ENCODE results near the gene NFIA.

NFIA gene

GRCh38 chr1:61419196-61419595, 336.8 kb downstream of the NFIA start:
- Histone ChIP-seq H3K27me3 (ENCODE audit: insufficient read depth, poor library complexity, severe bottlenecking) (no peaks in the 10 kb centered on the region), H3K4me1 (ENCODE audit: insufficient read depth, poor library complexity, severe bottlenecking) (peaks cover 10% of the 10 kb centered on the region), H3K36me3 (ENCODE audit: low read depth) (peaks cover 5% of the 10 kb centered on the region; the same call in 1 of the 2 replicates), H3K9me3 (ENCODE audit: severe bottlenecking) (no peaks in the 10 kb centered on the region), H3K27ac (ENCODE audit: poor library complexity, severe bottlenecking) (no peak overlapping the region), H3K4me3 (ENCODE audit: severe bottlenecking) (no peak overlapping the region)
- ATAC-seq (ENCODE audit: low read depth) (no peak), DNase-seq (ENCODE audit: low spot score) (no peak)
- no peak for TF ChIP-seq CTCF (IDR thresholded peaks at IDR 0.05; ENCODE audit: poor library complexity, severe bottlenecking)

- ATAC-seq (ENCODE audit: low read depth): no peak
Measured at GRCh38 chr1:61419657-61420056, 337.3 kb downstream of the NFIA start.

GRCh38 chr1:61420243-61420642, 337.9 kb downstream of the NFIA start:
- Histone ChIP-seq H3K27me3 (ENCODE audit: insufficient read depth, poor library complexity, severe bottlenecking) (no peaks in the 10 kb centered on the region), H3K4me3 (ENCODE audit: severe bottlenecking) (no peak overlapping the region), H3K36me3 (ENCODE audit: low read depth) (peaks cover 10% of the 10 kb centered on the region), H3K9me3 (ENCODE audit: severe bottlenecking) (no peaks in the 10 kb centered on the region), H3K4me1 (ENCODE audit: insufficient read depth, poor library complexity, severe bottlenecking) (peaks cover 17% of the 10 kb centered on the region), H3K27ac (ENCODE audit: poor library complexity, severe bottlenecking) (no peak overlapping the region)
- ATAC-seq (ENCODE audit: low read depth) (no peak), DNase-seq (ENCODE audit: low spot score) (no peak)
- no peak for TF ChIP-seq CTCF (IDR thresholded peaks at IDR 0.05; ENCODE audit: poor library complexity, severe bottlenecking)

More at GRCh38 chr1:61419657-61420056, 337.3 kb downstream of the NFIA start:
- Histone ChIP-seq H3K27ac (ENCODE audit: poor library complexity, severe bottlenecking) (no peak overlapping the region), H3K36me3 (ENCODE audit: low read depth) (peaks cover 5% of the 10 kb centered on the region; the same call in 1 of the 2 replicates), H3K4me1 (ENCODE audit: insufficient read depth, poor library complexity, severe bottlenecking) (peaks cover 14% of the 10 kb centered on the region), H3K9me3 (ENCODE audit: severe bottlenecking) (no peaks in the 10 kb centered on the region), H3K4me3 (ENCODE audit: severe bottlenecking) (no peak overlapping the region), H3K27me3 (ENCODE audit: insufficient read depth, poor library complexity, severe bottlenecking) (no peaks in the 10 kb centered on the region)
- DNase-seq (ENCODE audit: low spot score): no peak
- no peak for TF ChIP-seq CTCF (IDR thresholded peaks at IDR 0.05; ENCODE audit: poor library complexity, severe bottlenecking)

- H3K4me3 ChIP-seq (ENCODE audit: severe bottlenecking): no peak overlapping the region
- no peak for TF ChIP-seq CTCF (IDR thresholded peaks at IDR 0.05; ENCODE audit: poor library complexity, severe bottlenecking)
- no peaks in the 10 kb centered on the region for H3K9me3 ChIP-seq (ENCODE audit: severe bottlenecking)
- H3K36me3 ChIP-seq (ENCODE audit: low read depth): peaks cover 12% of the 10 kb centered on the region
- peaks cover 17% of the 10 kb centered on the region for H3K4me1 ChIP-seq (ENCODE audit: insufficient read depth, poor library complexity, severe bottlenecking)
- DNase-seq (ENCODE audit: low spot score): no peak
- ATAC-seq (ENCODE audit: low read depth): no peak
- H3K27me3 ChIP-seq (ENCODE audit: insufficient read depth, poor library complexity, severe bottlenecking): no peaks in the 10 kb centered on the region
- no peak overlapping the region for H3K27ac ChIP-seq (ENCODE audit: poor library complexity, severe bottlenecking)
Measured at GRCh38 chr1:61420909-61421835, 338.8 kb downstream of the NFIA start.

- Histone ChIP-seq H3K4me1 (ENCODE audit: insufficient read depth, poor library complexity, severe bottlenecking) (peaks cover 17% of the 10 kb centered on the region), H3K27me3 (ENCODE audit: insufficient read depth, poor library complexity, severe bottlenecking) (no peaks in the 10 kb centered on the region), H3K9me3 (ENCODE audit: severe bottlenecking) (no peaks in the 10 kb centered on the region), H3K4me3 (ENCODE audit: severe bottlenecking) (no peak overlapping the region), H3K36me3 (ENCODE audit: low read depth) (peaks cover 7% of the 10 kb centered on the region; the same call in 1 of the 2 replicates), H3K27ac (ENCODE audit: poor library complexity, severe bottlenecking) (no peak overlapping the region)
- ATAC-seq (ENCODE audit: low read depth) (no peak), DNase-seq (ENCODE audit: low spot score) (no peak)
- TF ChIP-seq CTCF (IDR thresholded peaks at IDR 0.05; ENCODE audit: poor library complexity, severe bottlenecking): no peak
Measured at GRCh38 chr1:61423643-61424042, 341.3 kb downstream of the NFIA start.

Data from RWPE2 (cell line).